Measurements from ENCODE around the gene CAPN10. TPM values are rescaled to one million over a fixed set of nuclear protein-coding genes. Genes with fewer than 3 reads are reported as not detected.
A peak's percentile ranks its signal among the peaks of the same experiment; 100 is the strongest.

CAPN10 gene
- total and polyA plus RNA-seq, 7 donors = 5.0 to 15.0 (median 8.9) TPM

DNA sequence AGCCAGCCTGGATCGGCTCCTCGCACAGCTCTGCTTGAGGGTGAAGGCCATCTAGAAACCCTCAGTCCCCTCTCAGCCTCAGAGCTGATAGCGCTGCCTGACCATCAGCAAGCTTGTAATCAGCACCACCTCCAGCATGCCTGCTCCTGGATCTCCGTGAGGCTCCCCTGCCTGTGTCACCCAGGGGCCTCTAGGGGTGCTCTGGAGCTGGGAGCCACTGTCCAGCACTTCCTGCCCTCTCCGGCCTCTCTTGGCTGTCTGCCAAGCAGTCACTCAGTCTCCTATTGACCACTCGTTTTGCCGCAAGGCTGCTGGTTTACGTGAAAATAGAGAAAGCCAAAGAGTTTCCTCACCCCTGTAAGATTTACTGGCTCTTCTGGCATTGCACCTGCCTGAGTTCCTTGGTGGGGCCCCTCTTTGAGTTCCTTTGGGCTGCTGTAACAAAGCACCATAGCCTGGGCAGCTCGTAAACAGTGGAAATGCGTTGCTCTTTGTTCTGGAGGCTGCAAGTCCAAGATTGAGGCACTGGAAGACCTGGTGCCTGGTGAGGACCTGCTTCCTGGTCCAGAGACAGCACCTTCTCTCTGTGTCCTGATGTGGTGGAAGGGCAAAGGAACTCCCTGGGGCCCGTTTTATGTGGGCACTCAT is 17.9 kb downstream of the CAPN10 start:
- Histone ChIP-seq H3K27ac (no peak overlapping the region), H3K4me1 (no peaks in the 10 kb centered on the region), H3K36me3 (ENCODE audit: insufficient read depth in 1 of 2, low read depth in 1 of 2) (peaks cover 0 to 7% of the 10 kb centered on the region in 2 donors), H3K9me3 (no peaks in the 10 kb centered on the region), H3K27me3 (ENCODE audit: insufficient read depth in 3 of 3, low read length in 2 of 3) (no peaks in the 10 kb centered on the region), H3K4me3 (no peak overlapping the region)
- ATAC-seq (peak; percentile 79 to 92 (median 82)), DNase-seq (peak; percentile 78 to 92)
- TF ChIP-seq, protein P1, sequence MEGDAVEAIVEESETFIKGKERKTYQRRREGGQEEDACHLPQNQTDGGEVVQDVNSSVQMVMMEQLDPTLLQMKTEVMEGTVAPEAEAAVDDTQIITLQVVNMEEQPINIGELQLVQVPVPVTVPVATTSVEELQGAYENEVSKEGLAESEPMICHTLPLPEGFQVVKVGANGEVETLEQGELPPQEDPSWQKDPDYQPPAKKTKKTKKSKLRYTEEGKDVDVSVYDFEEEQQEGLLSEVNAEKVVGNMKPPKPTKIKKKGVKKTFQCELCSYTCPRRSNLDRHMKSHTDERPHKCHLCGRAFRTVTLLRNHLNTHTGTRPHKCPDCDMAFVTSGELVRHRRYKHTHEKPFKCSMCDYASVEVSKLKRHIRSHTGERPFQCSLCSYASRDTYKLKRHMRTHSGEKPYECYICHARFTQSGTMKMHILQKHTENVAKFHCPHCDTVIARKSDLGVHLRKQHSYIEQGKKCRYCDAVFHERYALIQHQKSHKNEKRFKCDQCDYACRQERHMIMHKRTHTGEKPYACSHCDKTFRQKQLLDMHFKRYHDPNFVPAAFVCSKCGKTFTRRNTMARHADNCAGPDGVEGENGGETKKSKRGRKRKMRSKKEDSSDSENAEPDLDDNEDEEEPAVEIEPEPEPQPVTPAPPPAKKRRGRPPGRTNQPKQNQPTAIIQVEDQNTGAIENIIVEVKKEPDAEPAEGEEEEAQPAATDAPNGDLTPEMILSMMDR (IDR thresholded peaks at IDR 0.05) = peak; percentile 65
- intact Hi-C loops (cut with DNase I) = no loop called here
- WGBS, 3 donors = 33 to 37% (median 34%) methylated on average over 10 to 11 of the region's 11 CpGs

DNA sequence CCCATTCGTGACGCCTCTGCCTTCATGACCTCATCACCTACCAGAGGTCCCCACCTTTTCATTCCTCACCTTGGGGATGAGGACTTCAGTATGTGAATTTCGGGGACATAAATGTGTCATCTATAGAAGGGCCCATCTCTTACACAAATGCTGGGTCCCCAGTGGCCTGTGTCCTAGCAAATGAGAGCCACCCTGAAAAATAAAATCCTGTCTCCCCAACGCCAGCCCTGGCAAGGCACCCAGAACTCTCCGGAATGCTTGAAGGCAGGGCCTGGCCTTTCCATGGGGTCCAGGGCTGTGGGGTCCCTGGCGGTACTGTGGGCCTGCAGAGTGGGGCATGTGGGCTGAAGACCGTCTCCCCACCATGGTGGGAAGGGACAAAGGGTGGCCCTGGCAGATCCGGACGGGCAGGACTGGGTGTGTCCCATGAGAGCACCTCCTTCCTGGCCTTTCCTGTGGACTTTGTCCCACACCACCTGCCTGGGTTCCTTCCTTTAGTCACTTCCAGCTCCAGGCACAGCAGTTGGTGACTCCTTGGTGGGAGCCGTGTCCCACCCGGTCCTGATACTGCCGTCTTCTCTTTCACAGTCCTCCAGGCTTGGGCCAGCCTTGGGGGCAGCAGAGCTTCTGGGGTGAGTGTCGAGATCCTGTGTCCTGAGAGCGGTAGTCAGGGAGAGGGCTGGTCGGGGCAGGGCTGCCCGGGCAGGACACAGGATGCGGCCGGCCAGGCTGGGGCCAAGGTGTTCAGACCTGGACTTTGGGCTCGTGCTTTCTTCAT is 18.6 kb downstream of the CAPN10 start:
- Histone ChIP-seq H3K4me3 (no peak overlapping the region), H3K27ac (no peak overlapping the region), H3K36me3 (ENCODE audit: insufficient read depth in 1 of 2, low read depth in 1 of 2) (no peaks in the 10 kb centered on the region), H3K4me1 (no peaks in the 10 kb centered on the region), H3K27me3 (ENCODE audit: insufficient read depth in 3 of 3, low read length in 2 of 3) (no peaks in the 10 kb centered on the region), H3K9me3 (no peaks in the 10 kb centered on the region)
- TF ChIP-seq, protein P1 (IDR thresholded peaks at IDR 0.05) = no peak
- 80 to 87% (median 83%) methylated on average over 18 to 19 of the region's 19 CpGs for WGBS, 3 donors
- no peak for ATAC-seq
- intact Hi-C loops (cut with DNase I) = no loop called here
- DNase-seq = peak; percentile 7 to 42

DNA sequence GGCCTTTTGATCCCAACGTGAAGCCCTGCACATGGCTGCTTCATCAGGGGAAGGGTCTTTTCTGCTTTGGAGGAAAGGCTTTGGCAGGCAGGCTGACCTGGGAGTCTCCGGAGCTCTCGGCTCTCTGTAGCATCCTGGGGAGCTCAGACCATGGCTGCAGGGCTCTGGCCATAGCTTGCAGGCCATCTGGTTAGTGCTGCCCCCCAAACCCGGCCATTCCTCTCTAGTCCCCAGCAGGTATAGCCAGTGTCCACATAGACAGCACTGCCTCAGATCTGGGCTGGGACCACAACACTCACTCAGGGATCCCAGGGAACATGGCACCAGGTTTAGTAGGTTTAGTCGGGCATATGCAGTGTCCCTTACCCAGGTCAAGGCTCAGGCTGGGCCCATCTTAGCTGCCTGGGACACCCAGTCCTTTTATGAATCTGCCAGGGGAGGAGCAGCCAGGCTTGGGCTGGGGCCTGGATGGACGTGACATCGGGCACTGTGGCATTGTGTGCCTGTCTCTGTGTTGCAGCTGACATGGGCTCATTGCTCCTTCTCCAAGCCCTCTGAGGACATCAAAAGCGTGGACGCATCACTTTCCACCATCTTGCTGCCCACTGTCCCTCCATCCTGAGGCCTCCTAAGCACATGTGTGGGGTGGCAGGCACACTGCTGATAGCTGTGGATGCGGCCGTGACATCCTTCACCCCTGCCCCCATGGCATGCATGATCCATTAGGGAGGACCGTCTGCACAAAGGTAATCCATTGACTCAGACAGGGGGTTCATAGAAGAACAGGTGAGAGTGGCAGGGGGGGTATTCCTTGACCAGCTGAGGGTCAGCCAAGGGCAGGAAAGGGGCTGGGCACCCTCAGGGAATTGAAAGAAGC is 19.6 kb downstream of the CAPN10 start:
- H3K4me1 ChIP-seq = no peaks in the 10 kb centered on the region
- no peak overlapping the region for H3K27ac ChIP-seq
- no peak overlapping the region for H3K4me3 ChIP-seq
- 76 to 86% (median 81%) methylated on average over 12 of the region's 12 CpGs for WGBS, 3 donors
- H3K36me3 ChIP-seq (ENCODE audit: insufficient read depth in 1 of 2, low read depth in 1 of 2) = no peaks in the 10 kb centered on the region
- no peaks in the 10 kb centered on the region for H3K27me3 ChIP-seq (ENCODE audit: insufficient read depth in 3 of 3, low read length in 2 of 3)
- DNase-seq (peak; percentile 7 to 28), ATAC-seq (no peak)
- intact Hi-C loops (cut with DNase I) = no loop called here
- no peaks in the 10 kb centered on the region for H3K9me3 ChIP-seq
- TF ChIP-seq, protein P1 (IDR thresholded peaks at IDR 0.05) = no peak

DNA sequence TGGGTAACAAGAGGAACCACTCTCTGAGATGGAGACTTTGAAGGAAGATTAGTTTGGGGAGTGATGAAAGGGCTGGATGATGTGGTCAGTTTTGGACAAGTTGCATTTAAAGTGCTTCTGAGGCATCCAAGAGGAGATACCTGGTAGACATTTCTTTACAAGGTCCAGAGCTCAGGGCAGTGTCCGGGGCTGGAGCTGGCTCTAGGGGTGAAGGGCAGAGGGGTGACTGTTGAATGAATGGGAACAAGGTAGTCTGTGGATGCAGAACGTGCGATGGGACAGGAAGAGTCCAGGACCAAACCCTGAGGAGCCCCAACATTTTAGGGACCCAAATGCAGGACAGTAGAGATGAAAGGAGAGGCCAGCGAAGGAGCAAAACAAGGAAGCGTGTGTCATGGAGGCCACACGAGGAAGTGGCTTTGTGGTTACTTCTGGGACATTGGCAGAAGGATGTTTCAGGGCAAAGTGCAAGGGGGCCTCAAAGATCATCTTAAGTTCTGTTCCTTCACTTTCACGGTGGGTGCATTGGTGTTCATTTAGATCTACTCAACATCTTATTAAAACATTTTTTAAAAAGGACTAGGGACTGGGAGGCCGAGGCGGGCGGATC is 25.2 kb downstream of the CAPN10 start:
- ATAC-seq (no peak), DNase-seq (peak in 1 of 2 donors; percentile 36)
- H3K9me3 ChIP-seq = no peaks in the 10 kb centered on the region
- H3K4me3 ChIP-seq = no peak overlapping the region
- WGBS, 3 donors = 91 to 93% (median 92%) methylated on average over 10 of the region's 10 CpGs
- peaks cover 13% of the 10 kb centered on the region for H3K4me1 ChIP-seq
- no peak overlapping the region for H3K27ac ChIP-seq
- H3K36me3 ChIP-seq (ENCODE audit: insufficient read depth in 1 of 2, low read depth in 1 of 2) = no peaks in the 10 kb centered on the region
- H3K27me3 ChIP-seq (ENCODE audit: insufficient read depth in 3 of 3, low read length in 2 of 3) = no peaks in the 10 kb centered on the region
- TF ChIP-seq, protein P1 (IDR thresholded peaks at IDR 0.05) = no peak
- intact Hi-C loops (cut with DNase I) = no loop called here
